ENCODE measurements around the gene SNX19.

DNA sequence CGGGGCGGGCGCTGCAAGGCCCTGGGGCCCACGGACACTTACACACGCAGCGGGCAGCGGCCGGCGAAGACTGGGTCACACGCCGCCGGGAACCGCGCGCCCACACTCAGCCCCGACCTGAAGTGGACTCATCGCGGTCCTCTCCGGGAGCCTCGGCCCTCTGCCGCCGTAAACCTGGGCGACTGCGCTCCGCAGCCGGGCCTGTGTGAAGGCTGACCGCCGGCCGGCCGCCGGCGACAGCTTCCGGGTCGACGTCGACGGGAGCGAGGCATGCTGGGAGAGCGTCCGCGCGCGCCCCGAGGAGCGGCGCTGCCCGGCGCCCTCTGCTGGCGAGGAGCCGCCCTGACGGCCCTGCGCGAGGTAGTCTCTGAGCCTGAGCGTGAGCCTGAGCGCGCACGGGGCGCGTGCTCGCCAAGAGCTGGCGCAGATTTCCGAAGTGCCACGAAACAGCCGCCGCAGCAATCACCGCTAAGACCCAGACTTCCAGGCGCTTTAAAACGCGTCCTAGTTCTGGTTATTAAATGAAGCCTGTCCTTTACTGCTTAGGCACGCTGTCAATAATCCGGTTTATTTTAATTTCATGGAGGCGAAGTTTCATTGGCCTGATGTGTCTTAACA lies at the start of gene SNX19:
- TF ChIP-seq TOX (CRISPR knock-in tag; IDR thresholded peaks at IDR 0.05; ENCODE audit: borderline replicate concordance) = no peak
- TF ChIP-seq, protein P1, sequence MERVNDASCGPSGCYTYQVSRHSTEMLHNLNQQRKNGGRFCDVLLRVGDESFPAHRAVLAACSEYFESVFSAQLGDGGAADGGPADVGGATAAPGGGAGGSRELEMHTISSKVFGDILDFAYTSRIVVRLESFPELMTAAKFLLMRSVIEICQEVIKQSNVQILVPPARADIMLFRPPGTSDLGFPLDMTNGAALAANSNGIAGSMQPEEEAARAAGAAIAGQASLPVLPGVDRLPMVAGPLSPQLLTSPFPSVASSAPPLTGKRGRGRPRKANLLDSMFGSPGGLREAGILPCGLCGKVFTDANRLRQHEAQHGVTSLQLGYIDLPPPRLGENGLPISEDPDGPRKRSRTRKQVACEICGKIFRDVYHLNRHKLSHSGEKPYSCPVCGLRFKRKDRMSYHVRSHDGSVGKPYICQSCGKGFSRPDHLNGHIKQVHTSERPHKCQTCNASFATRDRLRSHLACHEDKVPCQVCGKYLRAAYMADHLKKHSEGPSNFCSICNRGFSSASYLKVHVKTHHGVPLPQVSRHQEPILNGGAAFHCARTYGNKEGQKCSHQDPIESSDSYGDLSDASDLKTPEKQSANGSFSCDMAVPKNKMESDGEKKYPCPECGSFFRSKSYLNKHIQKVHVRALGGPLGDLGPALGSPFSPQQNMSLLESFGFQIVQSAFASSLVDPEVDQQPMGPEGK (CRISPR knock-in tag; IDR thresholded peaks at IDR 0.05; ENCODE audit: borderline replicate concordance) = no peak
- no peak for TF ChIP-seq ZNF565 (CRISPR knock-in tag; conservative IDR thresholded peaks at IDR 0.05; ENCODE audit: low read depth)
- TF ChIP-seq, protein P2, sequence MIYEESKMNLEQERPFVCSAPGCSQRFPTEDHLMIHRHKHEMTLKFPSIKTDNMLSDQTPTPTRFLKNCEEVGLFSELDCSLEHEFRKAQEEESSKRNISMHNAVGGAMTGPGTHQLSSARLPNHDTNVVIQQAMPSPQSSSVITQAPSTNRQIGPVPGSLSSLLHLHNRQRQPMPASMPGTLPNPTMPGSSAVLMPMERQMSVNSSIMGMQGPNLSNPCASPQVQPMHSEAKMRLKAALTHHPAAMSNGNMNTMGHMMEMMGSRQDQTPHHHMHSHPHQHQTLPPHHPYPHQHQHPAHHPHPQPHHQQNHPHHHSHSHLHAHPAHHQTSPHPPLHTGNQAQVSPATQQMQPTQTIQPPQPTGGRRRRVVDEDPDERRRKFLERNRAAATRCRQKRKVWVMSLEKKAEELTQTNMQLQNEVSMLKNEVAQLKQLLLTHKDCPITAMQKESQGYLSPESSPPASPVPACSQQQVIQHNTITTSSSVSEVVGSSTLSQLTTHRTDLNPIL (CRISPR knock-in tag; IDR thresholded peaks at IDR 0.05; ENCODE audit: low read depth) = no peak

Data from SK-N-SH treated with all-trans-retinoic acid at 6 μM for 48 hours (cell line).